Measurements from ENCODE around the gene SERPINH1.
A peak's percentile ranks its signal among the peaks of the same experiment; 100 is the strongest.

The SERPINH1 gene

GRCh38 chr11:75532200-75533048 lies 29.6 kb upstream of the SERPINH1 start:
- no peak overlapping the region for H3K4me2 ChIP-seq (ENCODE audit: low read length)

GRCh38 chr11:75533896-75534258 lies 28.2 kb upstream of the SERPINH1 start:
- Histone ChIP-seq H3K4me2 (ENCODE audit: low read length) (no peak overlapping the region), H3K9ac (ENCODE audit: low read length) (no peak overlapping the region), H3K79me2 (ENCODE audit: insufficient read depth, low read length) (no peaks in the 10 kb centered on the region), H3K9me2 (ENCODE audit: low read depth, low read length) (no peaks in the 10 kb centered on the region), H3K9me3 (ENCODE audit: low read length) (no peaks in the 10 kb centered on the region), H3F3A (ENCODE audit: insufficient read depth, low read length) (no peaks in the 10 kb centered on the region), H3K27me3 (ENCODE audit: insufficient read depth, low read length) (0 out of 2 replicates have a peak, but pooled peaks cover 2% of the 10 kb centered on the region), H3K36me3 (ENCODE audit: insufficient read depth, low read length) (no peaks in the 10 kb centered on the region), H4K20me1 (ENCODE audit: insufficient read depth, low read length) (no peaks in the 10 kb centered on the region), H2AFZ (ENCODE audit: low read length) (no peak overlapping the region), H3K4me1 (ENCODE audit: insufficient read depth, low read length, severe bottlenecking) (peaks cover 13% of the 10 kb centered on the region), H3K27ac (ENCODE audit: low read depth, low read length, poor library complexity, severe bottlenecking) (no peak overlapping the region), H3K4me3 (ENCODE audit: low read depth, low read length, poor library complexity, severe bottlenecking) (no peak overlapping the region)
- TF ChIP-seq CTCF (IDR thresholded peaks at IDR 0.05; ENCODE audit: low read length) (no peak), EZH2 (IDR thresholded peaks at IDR 0.05; ENCODE audit: borderline replicate concordance, low read length) (no peak)

More at GRCh38 chr11:75532200-75533048, 29.6 kb upstream of the SERPINH1 start:
- Histone ChIP-seq H3K36me3 (ENCODE audit: insufficient read depth, low read length) (no peaks in the 10 kb centered on the region), H3K9me3 (ENCODE audit: low read length) (no peaks in the 10 kb centered on the region), H3F3A (ENCODE audit: insufficient read depth, low read length) (no peaks in the 10 kb centered on the region), H3K27ac (ENCODE audit: low read depth, low read length, poor library complexity, severe bottlenecking) (no peak overlapping the region), H3K4me1 (ENCODE audit: insufficient read depth, low read length, severe bottlenecking) (peaks cover 7% of the 10 kb centered on the region), H3K79me2 (ENCODE audit: insufficient read depth, low read length) (no peaks in the 10 kb centered on the region), H4K20me1 (ENCODE audit: insufficient read depth, low read length) (no peaks in the 10 kb centered on the region), H2AFZ (ENCODE audit: low read length) (no peak overlapping the region), H3K9me2 (ENCODE audit: low read depth, low read length) (no peaks in the 10 kb centered on the region), H3K27me3 (ENCODE audit: insufficient read depth, low read length) (no peaks in the 10 kb centered on the region), H3K4me3 (ENCODE audit: low read depth, low read length, poor library complexity, severe bottlenecking) (no peak overlapping the region), H3K9ac (ENCODE audit: low read length) (no peak overlapping the region)
- TF ChIP-seq CTCF (IDR thresholded peaks at IDR 0.05; ENCODE audit: low read length) (peak; percentile 86), EZH2 (IDR thresholded peaks at IDR 0.05; ENCODE audit: borderline replicate concordance, low read length) (no peak)

- Histone ChIP-seq H3K36me3 (ENCODE audit: insufficient read depth, low read length) (no peaks in the 10 kb centered on the region), H3K27me3 (ENCODE audit: insufficient read depth, low read length) (0 out of 2 replicates have a peak, but pooled peaks cover 2% of the 10 kb centered on the region), H4K20me1 (ENCODE audit: insufficient read depth, low read length) (no peaks in the 10 kb centered on the region), H3K9me3 (ENCODE audit: low read length) (no peaks in the 10 kb centered on the region), H3F3A (ENCODE audit: insufficient read depth, low read length) (no peaks in the 10 kb centered on the region), H3K4me1 (ENCODE audit: insufficient read depth, low read length, severe bottlenecking) (peaks cover 13% of the 10 kb centered on the region), H3K79me2 (ENCODE audit: insufficient read depth, low read length) (no peaks in the 10 kb centered on the region), H3K9me2 (ENCODE audit: low read depth, low read length) (no peaks in the 10 kb centered on the region), H2AFZ (ENCODE audit: low read length) (no peak overlapping the region), H3K27ac (ENCODE audit: low read depth, low read length, poor library complexity, severe bottlenecking) (no peak overlapping the region), H3K4me3 (ENCODE audit: low read depth, low read length, poor library complexity, severe bottlenecking) (no peak overlapping the region), H3K4me2 (ENCODE audit: low read length) (no peak overlapping the region), H3K9ac (ENCODE audit: low read length) (no peak overlapping the region)
- TF ChIP-seq EZH2 (IDR thresholded peaks at IDR 0.05; ENCODE audit: borderline replicate concordance, low read length) (no peak), CTCF (IDR thresholded peaks at IDR 0.05; ENCODE audit: low read length) (no peak)
Measured at GRCh38 chr11:75534259-75535069, 27.6 kb upstream of the SERPINH1 start.

Measured in OCI-LY1 (cell line).